ENCODE data around the gene CAPRIN1.
A peak's percentile ranks its signal among the peaks of the same experiment; 100 is the strongest.

DNA sequence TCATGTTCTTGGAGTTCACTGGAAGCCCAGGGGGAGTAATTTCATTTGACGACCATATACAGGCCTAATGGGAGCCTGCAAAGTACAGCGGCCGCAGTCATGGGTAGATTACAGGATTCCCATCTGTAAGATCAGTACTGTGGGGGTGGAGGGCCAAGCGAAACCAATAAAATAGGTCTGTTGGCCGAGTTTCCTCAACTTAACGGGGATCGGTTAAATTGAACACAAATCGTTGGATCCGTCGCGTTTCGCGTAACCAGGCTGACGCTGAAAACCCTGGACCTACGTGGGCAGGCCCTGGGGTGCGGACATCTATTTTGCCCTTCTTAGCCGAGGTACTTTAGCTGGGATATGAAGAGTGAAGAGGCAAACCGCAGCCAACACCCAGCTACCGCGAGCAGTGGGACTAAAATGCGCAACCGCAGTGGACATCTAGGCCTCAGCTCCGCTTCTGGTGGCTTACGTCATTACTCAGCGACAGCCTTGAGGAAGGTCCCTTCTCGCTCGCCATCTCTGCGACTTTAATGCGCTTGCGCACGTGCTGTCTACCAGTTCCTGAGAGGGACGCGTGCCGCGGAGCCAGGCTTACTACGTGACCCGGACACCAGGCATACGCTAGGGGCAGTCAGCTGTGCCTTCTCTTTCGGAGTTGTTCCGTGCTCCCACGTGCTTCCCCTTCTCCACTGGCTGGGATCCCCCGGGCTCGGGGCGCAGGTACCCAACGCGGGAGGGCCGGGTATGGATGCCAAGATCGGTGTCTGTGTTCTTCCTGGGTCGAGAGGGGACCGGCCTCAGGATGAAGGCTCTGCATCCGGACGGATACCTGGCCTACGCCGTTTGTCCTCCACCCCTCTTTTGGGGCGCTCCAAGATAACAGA lies 53.8 kb downstream of the CAPRIN1 start, which contains the start of gene NAT10:
- TF ChIP-seq, protein P1, sequence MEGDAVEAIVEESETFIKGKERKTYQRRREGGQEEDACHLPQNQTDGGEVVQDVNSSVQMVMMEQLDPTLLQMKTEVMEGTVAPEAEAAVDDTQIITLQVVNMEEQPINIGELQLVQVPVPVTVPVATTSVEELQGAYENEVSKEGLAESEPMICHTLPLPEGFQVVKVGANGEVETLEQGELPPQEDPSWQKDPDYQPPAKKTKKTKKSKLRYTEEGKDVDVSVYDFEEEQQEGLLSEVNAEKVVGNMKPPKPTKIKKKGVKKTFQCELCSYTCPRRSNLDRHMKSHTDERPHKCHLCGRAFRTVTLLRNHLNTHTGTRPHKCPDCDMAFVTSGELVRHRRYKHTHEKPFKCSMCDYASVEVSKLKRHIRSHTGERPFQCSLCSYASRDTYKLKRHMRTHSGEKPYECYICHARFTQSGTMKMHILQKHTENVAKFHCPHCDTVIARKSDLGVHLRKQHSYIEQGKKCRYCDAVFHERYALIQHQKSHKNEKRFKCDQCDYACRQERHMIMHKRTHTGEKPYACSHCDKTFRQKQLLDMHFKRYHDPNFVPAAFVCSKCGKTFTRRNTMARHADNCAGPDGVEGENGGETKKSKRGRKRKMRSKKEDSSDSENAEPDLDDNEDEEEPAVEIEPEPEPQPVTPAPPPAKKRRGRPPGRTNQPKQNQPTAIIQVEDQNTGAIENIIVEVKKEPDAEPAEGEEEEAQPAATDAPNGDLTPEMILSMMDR (IDR thresholded peaks at IDR 0.05; ENCODE audit: insufficient read depth, low read length): no peak
- TF ChIP-seq, protein P2, sequence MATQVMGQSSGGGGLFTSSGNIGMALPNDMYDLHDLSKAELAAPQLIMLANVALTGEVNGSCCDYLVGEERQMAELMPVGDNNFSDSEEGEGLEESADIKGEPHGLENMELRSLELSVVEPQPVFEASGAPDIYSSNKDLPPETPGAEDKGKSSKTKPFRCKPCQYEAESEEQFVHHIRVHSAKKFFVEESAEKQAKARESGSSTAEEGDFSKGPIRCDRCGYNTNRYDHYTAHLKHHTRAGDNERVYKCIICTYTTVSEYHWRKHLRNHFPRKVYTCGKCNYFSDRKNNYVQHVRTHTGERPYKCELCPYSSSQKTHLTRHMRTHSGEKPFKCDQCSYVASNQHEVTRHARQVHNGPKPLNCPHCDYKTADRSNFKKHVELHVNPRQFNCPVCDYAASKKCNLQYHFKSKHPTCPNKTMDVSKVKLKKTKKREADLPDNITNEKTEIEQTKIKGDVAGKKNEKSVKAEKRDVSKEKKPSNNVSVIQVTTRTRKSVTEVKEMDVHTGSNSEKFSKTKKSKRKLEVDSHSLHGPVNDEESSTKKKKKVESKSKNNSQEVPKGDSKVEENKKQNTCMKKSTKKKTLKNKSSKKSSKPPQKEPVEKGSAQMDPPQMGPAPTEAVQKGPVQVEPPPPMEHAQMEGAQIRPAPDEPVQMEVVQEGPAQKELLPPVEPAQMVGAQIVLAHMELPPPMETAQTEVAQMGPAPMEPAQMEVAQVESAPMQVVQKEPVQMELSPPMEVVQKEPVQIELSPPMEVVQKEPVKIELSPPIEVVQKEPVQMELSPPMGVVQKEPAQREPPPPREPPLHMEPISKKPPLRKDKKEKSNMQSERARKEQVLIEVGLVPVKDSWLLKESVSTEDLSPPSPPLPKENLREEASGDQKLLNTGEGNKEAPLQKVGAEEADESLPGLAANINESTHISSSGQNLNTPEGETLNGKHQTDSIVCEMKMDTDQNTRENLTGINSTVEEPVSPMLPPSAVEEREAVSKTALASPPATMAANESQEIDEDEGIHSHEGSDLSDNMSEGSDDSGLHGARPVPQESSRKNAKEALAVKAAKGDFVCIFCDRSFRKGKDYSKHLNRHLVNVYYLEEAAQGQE (IDR thresholded peaks at IDR 0.05; ENCODE audit: insufficient replicate concordance, low read depth): no peak
- peak; percentile 89 for TF ChIP-seq POLR2AphosphoS5 (IDR thresholded peaks at IDR 0.05; ENCODE audit: low read depth)

Measured in HL-60 (cell line).